ENCODE measurements around the gene LRRC10. TPM values are rescaled to one million over a fixed set of nuclear protein-coding genes. Genes with fewer than 3 reads are reported as not detected.

LRRC10 gene, protein sequence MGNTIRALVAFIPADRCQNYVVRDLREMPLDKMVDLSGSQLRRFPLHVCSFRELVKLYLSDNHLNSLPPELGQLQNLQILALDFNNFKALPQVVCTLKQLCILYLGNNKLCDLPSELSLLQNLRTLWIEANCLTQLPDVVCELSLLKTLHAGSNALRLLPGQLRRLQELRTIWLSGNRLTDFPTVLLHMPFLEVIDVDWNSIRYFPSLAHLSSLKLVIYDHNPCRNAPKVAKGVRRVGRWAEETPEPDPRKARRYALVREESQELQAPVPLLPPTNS
- total RNA-seq = not detected

DNA sequence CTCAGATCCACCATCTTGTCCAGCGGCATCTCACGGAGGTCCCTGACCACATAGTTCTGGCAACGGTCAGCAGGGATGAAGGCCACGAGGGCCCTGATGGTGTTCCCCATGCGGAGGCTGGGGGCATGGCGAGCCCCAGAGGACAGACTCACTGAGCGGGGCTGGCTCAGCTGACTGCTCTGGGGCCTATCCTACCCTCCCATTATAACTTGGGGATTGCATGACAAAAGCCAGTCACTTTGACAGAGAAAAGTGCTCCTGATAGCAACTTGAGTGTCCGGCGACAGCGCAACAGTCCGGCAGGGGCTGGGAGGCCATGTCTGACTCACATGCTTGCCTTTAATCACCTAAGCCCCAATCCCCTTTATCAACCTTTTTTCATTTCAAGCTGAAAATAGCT, at the start of gene LRRC10:
Gene LRRC10, minus strand, starts transcription at position 179 of the 400 bp plus-strand sequence. Its CDS starts 69 bp downstream, at position 110.
- no peak for TF ChIP-seq CTCF (IDR thresholded peaks at IDR 0.05; ENCODE audit: low read depth)

DNA sequence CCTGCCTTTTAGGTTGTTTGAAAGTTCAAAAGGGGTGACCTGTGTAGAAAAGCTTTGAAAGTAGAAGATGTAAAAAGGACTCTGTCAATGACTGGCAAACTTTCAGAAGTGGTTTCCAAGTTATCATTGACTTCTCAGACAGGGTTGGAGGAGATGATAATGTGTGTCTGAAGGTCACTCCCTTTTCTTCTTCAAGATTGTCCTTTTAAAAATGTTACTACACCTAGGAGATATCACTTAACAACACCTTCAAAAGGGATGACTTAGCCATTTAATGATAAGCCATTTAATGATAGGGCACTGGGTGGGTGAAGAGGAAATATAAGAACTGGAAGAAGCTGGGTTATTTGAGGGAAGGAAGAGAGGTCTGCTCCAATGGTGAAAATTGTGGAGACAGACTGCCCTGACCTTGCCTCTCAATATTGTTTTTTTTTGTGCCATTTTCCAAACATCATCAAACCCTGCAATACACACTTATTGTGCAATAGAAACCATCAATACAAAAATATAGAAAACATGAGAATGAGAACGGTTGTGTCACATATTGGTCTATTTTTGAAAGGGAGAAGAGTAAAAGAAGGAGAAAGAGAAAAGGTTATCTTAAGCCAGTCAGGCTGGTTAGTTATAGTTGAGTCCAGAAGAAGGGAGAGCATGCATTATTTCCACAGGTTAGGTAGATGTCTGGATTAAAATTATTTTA, 49.6 kb upstream of the LRRC10 start:
- TF ChIP-seq CTCF (IDR thresholded peaks at IDR 0.05; ENCODE audit: low read depth) = no peak

- TF ChIP-seq CTCF (IDR thresholded peaks at IDR 0.05; ENCODE audit: low read depth) = no peak
Observed at GRCh38 chr12:69658203-69658602, 47.5 kb upstream of the LRRC10 start.

DNA sequence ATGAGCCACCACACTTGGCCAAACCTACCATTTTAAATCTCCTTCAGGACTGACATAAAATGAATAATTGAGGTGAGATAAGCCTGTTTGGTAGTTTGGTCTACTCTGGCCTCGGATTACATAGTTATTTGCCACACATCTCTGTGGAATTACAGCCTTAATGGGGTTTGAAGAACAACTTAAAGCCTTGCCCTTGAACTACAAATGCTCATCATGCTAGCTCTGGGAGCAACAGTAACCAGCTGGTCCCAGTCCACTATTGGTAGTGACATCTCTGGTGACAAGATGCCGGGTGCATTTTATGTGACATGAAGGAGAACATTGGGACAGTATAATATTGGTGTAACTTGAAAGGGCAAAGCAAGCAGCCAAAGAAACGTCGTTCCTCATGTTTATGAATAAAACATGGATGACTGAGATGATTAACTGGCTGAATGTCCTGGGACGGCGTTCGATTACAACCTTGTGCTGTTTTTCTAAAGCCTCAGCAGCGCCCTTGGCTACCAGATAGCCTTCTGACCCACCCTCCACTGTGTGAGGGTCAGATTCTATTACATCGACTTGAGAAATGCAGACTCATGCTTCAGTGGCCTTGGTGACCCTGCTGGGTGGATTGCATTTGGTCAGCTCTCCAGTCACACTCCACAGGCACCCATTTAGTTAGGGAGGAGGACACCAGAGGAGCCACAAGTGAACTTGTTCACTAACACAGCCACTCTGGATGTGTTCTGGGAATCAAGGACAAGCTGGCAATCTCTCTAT, 46.9 kb upstream of the LRRC10 start:
- no peak for TF ChIP-seq CTCF (IDR thresholded peaks at IDR 0.05; ENCODE audit: low read depth)

DNA sequence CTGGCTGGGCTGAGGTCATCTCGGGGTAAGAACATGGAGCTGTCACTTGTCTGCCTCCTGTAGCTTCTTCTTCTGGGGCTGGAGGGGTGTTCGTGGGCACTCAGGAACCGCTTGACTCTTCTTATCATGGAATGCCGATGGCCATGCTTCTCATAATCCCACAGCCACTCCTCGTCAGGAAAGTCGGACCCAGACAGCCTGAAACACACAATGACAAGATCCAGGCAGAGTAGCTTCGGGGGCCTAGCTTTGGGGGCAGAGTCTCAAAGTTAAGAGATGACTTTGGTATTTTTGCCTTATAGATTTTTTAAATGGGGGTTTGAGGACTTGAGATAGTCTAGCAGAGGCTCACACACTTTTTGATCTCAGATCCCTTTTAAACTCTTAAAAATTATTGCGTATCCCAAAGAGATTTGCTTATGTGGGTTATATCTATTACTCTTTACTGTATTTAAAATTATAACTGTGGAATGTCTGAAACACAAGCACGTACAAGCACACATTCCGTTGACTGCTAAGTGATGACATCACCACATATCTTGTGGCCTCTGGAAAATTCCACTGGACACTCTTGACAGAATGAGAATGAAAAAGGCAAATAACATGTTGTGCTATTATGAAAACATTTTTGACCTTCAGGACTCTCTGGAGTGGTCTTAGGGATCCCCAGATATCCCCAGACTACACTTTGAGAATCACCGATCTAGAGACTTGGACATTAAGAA, 45.1 kb upstream of the LRRC10 start:
- no peak for TF ChIP-seq CTCF (IDR thresholded peaks at IDR 0.05; ENCODE audit: low read depth)

- TF ChIP-seq CTCF (IDR thresholded peaks at IDR 0.05; ENCODE audit: low read depth) = no peak
Observed at GRCh38 chr12:69653703-69654102, 43.0 kb upstream of the LRRC10 start.
